ENCODE results near the gene CHST12.
"Not testable (repeated sequence)": the region's sequence is repeated elsewhere in the genome, so short reads cannot be mapped to it uniquely, and the experiment has no call there.

Gene CHST12

GRCh38 chr7:2416063-2416462, 12.7 kb downstream of the CHST12 start:
- Histone ChIP-seq H3K9me2 (replicated peaks; ENCODE audit: control insufficient read depth, low read length) (no peaks in the 10 kb centered on the region), H3K4me2 (ENCODE audit: low read length) (no peak overlapping the region), H3K9me3 (ENCODE audit: control insufficient read depth, insufficient read depth, low read length) (no peaks in the 10 kb centered on the region), H3K4me1 (ENCODE audit: control insufficient read depth, low read length) (peaks cover 3% of the 10 kb centered on the region; the same call in 1 of the 2 replicates), H3K27ac (ENCODE audit: low read depth, low read length) (no peak overlapping the region), H3K27me3 (ENCODE audit: control insufficient read depth, low read length) (0 out of 2 replicates have a peak, but pooled peaks cover 6% of the 10 kb centered on the region), H3F3A (ENCODE audit: control insufficient read depth, insufficient read depth) (peaks cover 4% of the 10 kb centered on the region; the same call in 1 of the 2 replicates), H3K4me3 (ENCODE audit: low read length) (no peak overlapping the region), H4K20me1 (ENCODE audit: control insufficient read depth, insufficient read depth, low read depth, low read length) (0 out of 2 replicates have a peak, but pooled peaks cover 3% of the 10 kb centered on the region), H3K79me2 (ENCODE audit: control insufficient read depth, low read length) (no peaks in the 10 kb centered on the region), H3K36me3 (ENCODE audit: control insufficient read depth, low read length) (no peaks in the 10 kb centered on the region)
- TF ChIP-seq EZH2phosphoT487 (IDR thresholded peaks at IDR 0.05; ENCODE audit: borderline replicate concordance, low read length): no peak
- TF ChIP-seq CTCF (IDR thresholded peaks at IDR 0.05; ENCODE audit: low read depth, low read length, poor library complexity, severe bottlenecking): no peak

- H3K79me2 ChIP-seq (ENCODE audit: control insufficient read depth, low read length): no peaks in the 10 kb centered on the region
- H3K27me3 ChIP-seq (ENCODE audit: control insufficient read depth, low read length): 0 out of 2 replicates have a peak, but pooled peaks cover 6% of the 10 kb centered on the region
- H3K9me3 ChIP-seq (ENCODE audit: control insufficient read depth, insufficient read depth, low read length): no peaks in the 10 kb centered on the region
- no peak overlapping the region for H3K4me2 ChIP-seq (ENCODE audit: low read length)
- H3K36me3 ChIP-seq (ENCODE audit: control insufficient read depth, low read length): no peaks in the 10 kb centered on the region
- H3F3A ChIP-seq (ENCODE audit: control insufficient read depth, insufficient read depth): peaks cover 4% of the 10 kb centered on the region; the same call in 1 of the 2 replicates
- peaks cover 8% of the 10 kb centered on the region for H3K4me1 ChIP-seq (ENCODE audit: control insufficient read depth, low read length)
- TF ChIP-seq CTCF (IDR thresholded peaks at IDR 0.05; ENCODE audit: low read depth, low read length, poor library complexity, severe bottlenecking) (no peak), EZH2phosphoT487 (IDR thresholded peaks at IDR 0.05; ENCODE audit: borderline replicate concordance, low read length) (no peak)
- H3K9me2 ChIP-seq (replicated peaks; ENCODE audit: control insufficient read depth, low read length): no peaks in the 10 kb centered on the region
- 0 out of 2 replicates have a peak, but pooled peaks cover 3% of the 10 kb centered on the region for H4K20me1 ChIP-seq (ENCODE audit: control insufficient read depth, insufficient read depth, low read depth, low read length)
- H3K4me3 ChIP-seq (ENCODE audit: low read length): no peak overlapping the region
- H3K27ac ChIP-seq (ENCODE audit: low read depth, low read length): no peak overlapping the region
These were observed 13.2 kb downstream of the CHST12 start for GRCh38 chr7:2416650-2417049.

GRCh38 chr7:2417178-2417577, 13.8 kb downstream of the CHST12 start:
- not testable (repeated sequence) for H3K4me2 ChIP-seq (ENCODE audit: low read length)

GRCh38 chr7:2417981-2418481, 14.6 kb downstream of the CHST12 start:
- Histone ChIP-seq H3K36me3 (ENCODE audit: control insufficient read depth, low read length) (no peaks in the 10 kb centered on the region), H4K20me1 (ENCODE audit: control insufficient read depth, insufficient read depth, low read depth, low read length) (0 out of 2 replicates have a peak, but pooled peaks cover 3% of the 10 kb centered on the region), H3K4me2 (ENCODE audit: low read length) (no peak overlapping the region), H3K27ac (ENCODE audit: low read depth, low read length) (no peak overlapping the region), H3F3A (ENCODE audit: control insufficient read depth, insufficient read depth) (no peaks in the 10 kb centered on the region), H3K9me2 (replicated peaks; ENCODE audit: control insufficient read depth, low read length) (no peaks in the 10 kb centered on the region), H3K27me3 (ENCODE audit: control insufficient read depth, low read length) (0 out of 2 replicates have a peak, but pooled peaks cover 3% of the 10 kb centered on the region), H3K79me2 (ENCODE audit: control insufficient read depth, low read length) (no peaks in the 10 kb centered on the region), H3K9me3 (ENCODE audit: control insufficient read depth, insufficient read depth, low read length) (no peaks in the 10 kb centered on the region), H3K4me1 (ENCODE audit: control insufficient read depth, low read length) (peaks cover 8% of the 10 kb centered on the region), H3K4me3 (ENCODE audit: low read length) (no peak overlapping the region)
- no peak for TF ChIP-seq CTCF (IDR thresholded peaks at IDR 0.05; ENCODE audit: low read depth, low read length, poor library complexity, severe bottlenecking)
- TF ChIP-seq EZH2phosphoT487 (IDR thresholded peaks at IDR 0.05; ENCODE audit: borderline replicate concordance, low read length): no peak

More at GRCh38 chr7:2417178-2417577, 13.8 kb downstream of the CHST12 start:
- H3K4me3 ChIP-seq (ENCODE audit: low read length); H3K9me3 ChIP-seq (ENCODE audit: control insufficient read depth, insufficient read depth, low read length); H3F3A ChIP-seq (ENCODE audit: control insufficient read depth, insufficient read depth); H3K4me1 ChIP-seq (ENCODE audit: control insufficient read depth, low read length); H3K9me2 ChIP-seq (replicated peaks; ENCODE audit: control insufficient read depth, low read length); H3K27ac ChIP-seq (ENCODE audit: low read depth, low read length); H3K36me3 ChIP-seq (ENCODE audit: control insufficient read depth, low read length); H4K20me1 ChIP-seq (ENCODE audit: control insufficient read depth, insufficient read depth, low read depth, low read length); H3K79me2 ChIP-seq (ENCODE audit: control insufficient read depth, low read length); H3K27me3 ChIP-seq (ENCODE audit: control insufficient read depth, low read length): not testable (repeated sequence)
